Stimulated activated CD4-positive, alpha-beta T cell treated with anti-CD3 and anti-CD28 coated beads, TNF-alpha, amount 100 ng/mL, for 48 hours (primary cell): ENCODE measurements around the gene AGAP6.
"Not testable (repeated sequence)": the region's sequence is repeated elsewhere in the genome, so short reads cannot be mapped to it uniquely, and the experiment has no call there.

ENCODE experiments used
- DNase-seq, 3 donors: peaks; one replicate each; pipeline ENCODE4 v3.0.0-alpha.2; 2020; ENCODE audit warnings: low read depth in 3 of 3

Gene AGAP6

GRCh38 chr10:49988376-49988775, at the start of gene AGAP6:
Gene AGAP6, plus strand, starts transcription at chr10:49988406. Its CDS starts 310 bp downstream, at chr10:49988716.
- not testable (repeated sequence) for DNase-seq

- DNase-seq: peak; percentile 61 to 64 (median 62)
Observed at GRCh38 chr10:49941447-49942338, 46.5 kb upstream of the AGAP6 start, which contains the start of the genes PARG and TIMM23B. Gene PARG, minus strand, starts transcription at chr10:49942027. Its CDS starts 302 bp downstream, at chr10:49941725. Gene TIMM23B, plus strand, starts transcription at chr10:49942053. Its CDS starts 142 bp downstream, at chr10:49942195.

GRCh38 chr10:49942339-49942705, 45.9 kb upstream of the AGAP6 start:
- DNase-seq: not testable (repeated sequence)

GRCh38 chr10:49943607-49944006, 44.6 kb upstream of the AGAP6 start:
- DNase-seq: not testable (repeated sequence)

- not testable (repeated sequence) for DNase-seq
Observed at GRCh38 chr10:49948142-49948541, 40.1 kb upstream of the AGAP6 start.

GRCh38 chr10:49948737-49949136, 39.5 kb upstream of the AGAP6 start:
- not testable (repeated sequence) for DNase-seq

- not testable (repeated sequence) for DNase-seq
Observed at GRCh38 chr10:49952006-49952405, 36.2 kb upstream of the AGAP6 start.

GRCh38 chr10:49953122-49953521, 35.1 kb upstream of the AGAP6 start:
- not testable (repeated sequence) for DNase-seq

GRCh38 chr10:49970331-49970857, 17.8 kb upstream of the AGAP6 start:
- not testable (repeated sequence) for DNase-seq

- DNase-seq: not testable (repeated sequence)
Observed at GRCh38 chr10:49971466-49971865, 16.7 kb upstream of the AGAP6 start.

GRCh38 chr10:49972094-49972493, 16.1 kb upstream of the AGAP6 start:
- not testable (repeated sequence) for DNase-seq

GRCh38 chr10:49977756-49978155, 10.4 kb upstream of the AGAP6 start:
- DNase-seq: not testable (repeated sequence)

- DNase-seq: not testable (repeated sequence)
Observed at GRCh38 chr10:49987207-49987606, 999 bp upstream of the AGAP6 start.

- DNase-seq: not testable (repeated sequence)
Observed at GRCh38 chr10:49995321-49995720, 7.1 kb downstream of the AGAP6 start.

GRCh38 chr10:50014024-50014423, 25.8 kb downstream of the AGAP6 start:
- not testable (repeated sequence) for DNase-seq

- not testable (repeated sequence) for DNase-seq
Observed at GRCh38 chr10:50015596-50016220, 27.5 kb downstream of the AGAP6 start.

- not testable (repeated sequence) for DNase-seq
Observed at GRCh38 chr10:50016926-50017325, 28.7 kb downstream of the AGAP6 start.

GRCh38 chr10:50017646-50018045, 29.4 kb downstream of the AGAP6 start:
- not testable (repeated sequence) for DNase-seq

- DNase-seq: not testable (repeated sequence)
Observed at GRCh38 chr10:50019279-50019678, 31.1 kb downstream of the AGAP6 start.

GRCh38 chr10:50020451-50021024, 32.3 kb downstream of the AGAP6 start:
- DNase-seq: not testable (repeated sequence)

- no peak for DNase-seq
Observed at GRCh38 chr10:50021646-50022045, 33.4 kb downstream of the AGAP6 start.
